Islet of Langerhans (tissue), 1 donor: ENCODE results near the gene CD74.
"Not testable (repeated sequence)": the region's sequence is repeated elsewhere in the genome, so short reads cannot be mapped to it uniquely, and the experiment has no call there.

Source experiments
- FAIRE-seq: peaks from one replicate; lab custom pipeline; 2011; peaks lifted over from hg19 to GRCh38; lab: Jason Lieb, UNC

The CD74 gene

DNA sequence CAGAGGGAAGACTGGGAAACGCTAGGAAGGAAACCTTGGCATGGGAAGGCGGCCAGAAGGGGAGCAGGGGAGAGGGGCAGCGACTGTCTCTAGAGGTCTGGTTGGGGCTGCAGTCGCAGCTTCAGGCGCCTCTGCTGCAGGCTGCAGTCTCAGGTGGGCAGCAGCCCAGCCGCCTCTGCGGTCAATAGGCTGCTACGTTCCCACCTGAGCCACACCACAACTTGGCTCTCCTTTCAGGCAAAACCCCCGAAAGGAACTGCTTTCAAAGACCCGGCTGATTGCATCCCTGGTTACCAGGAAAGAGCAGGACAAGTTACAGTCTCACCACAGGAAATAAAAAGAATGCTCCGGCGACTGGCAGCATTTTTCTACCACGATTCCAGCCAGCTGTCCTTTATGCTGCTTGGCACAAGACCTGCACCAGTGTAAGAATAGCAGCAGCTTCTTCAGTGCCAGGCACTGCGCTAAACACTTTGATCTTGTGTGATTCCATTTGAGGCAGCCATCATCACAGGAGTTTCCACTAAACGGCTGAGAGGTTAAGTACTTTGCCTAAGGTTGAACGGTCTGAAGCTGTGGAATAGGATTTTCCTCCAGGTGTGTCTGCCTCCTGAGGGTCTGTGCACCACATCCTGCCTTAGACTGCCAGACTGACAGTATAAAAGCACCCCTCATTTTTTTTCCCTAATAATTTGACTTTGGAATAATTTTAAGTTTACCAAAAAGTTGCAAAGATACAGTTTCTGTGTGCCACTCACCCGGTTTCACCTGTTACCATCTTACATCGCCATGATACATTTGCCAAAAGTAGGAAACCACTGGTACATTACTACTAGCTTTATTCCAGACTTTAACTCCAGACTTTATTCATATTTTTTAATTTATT is 29.3 kb upstream of the CD74 start:
- FAIRE-seq: no peak

GRCh38 chr5:150440948-150441812 is 28.5 kb upstream of the CD74 start:
- no peak for FAIRE-seq

DNA sequence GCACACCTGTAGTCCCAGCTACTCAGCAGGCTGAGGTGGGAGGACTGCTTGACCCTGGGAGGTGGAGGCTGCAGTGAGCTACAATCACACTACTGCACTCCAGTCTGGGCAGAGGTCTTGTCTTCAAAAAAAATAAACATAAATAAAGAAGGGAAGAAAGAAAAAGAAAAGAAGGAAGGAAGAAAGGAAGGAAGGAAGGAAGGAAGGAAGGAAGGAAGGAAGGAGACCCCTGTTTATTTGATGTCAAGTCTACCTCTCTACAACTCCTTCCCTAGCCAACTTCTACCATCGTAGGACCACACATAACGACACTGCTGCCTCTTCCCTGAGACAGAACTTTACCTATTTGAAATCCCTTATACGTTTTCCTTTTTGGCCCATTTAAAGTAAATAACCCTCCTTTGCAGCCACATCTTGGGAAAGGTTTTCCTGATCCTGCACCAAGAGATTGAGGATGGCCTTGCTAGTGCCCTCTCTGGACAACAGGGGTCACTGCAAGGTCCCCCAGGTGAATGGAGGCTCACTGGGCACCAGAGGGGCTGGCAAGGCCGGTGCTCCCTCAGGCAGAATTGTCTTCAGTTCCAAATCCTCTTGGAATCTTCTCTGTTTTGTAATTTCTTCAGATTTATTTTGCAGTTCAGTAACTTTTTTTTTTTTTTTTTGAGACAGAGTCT is 26.3 kb upstream of the CD74 start:
- FAIRE-seq: no peak

GRCh38 chr5:150436141-150436680 is 23.5 kb upstream of the CD74 start:
- no peak for FAIRE-seq

GRCh38 chr5:150434464-150434863 is 21.8 kb upstream of the CD74 start:
- no peak for FAIRE-seq

DNA sequence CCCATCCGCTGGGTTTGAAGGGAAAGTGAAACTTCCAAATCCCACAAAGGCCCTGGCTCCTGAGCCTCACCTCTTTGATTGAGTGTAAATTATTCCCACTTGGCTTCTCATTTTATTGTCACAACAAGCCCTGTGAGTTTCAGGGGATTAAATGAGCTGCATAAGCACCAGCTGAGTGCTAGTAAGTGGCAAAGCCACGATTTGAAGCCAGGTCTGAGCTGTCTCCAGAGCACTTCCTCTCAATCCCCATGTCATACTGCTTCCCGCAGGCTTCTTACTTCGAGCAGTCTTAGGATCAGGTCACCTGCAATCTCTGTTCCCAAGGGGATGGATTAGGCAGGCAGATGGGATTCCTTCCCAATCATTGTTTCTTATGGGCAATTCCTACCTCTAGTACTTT is 18.9 kb upstream of the CD74 start:
- FAIRE-seq: no peak

GRCh38 chr5:150431048-150431447 is 18.3 kb upstream of the CD74 start:
- no peak for FAIRE-seq

DNA sequence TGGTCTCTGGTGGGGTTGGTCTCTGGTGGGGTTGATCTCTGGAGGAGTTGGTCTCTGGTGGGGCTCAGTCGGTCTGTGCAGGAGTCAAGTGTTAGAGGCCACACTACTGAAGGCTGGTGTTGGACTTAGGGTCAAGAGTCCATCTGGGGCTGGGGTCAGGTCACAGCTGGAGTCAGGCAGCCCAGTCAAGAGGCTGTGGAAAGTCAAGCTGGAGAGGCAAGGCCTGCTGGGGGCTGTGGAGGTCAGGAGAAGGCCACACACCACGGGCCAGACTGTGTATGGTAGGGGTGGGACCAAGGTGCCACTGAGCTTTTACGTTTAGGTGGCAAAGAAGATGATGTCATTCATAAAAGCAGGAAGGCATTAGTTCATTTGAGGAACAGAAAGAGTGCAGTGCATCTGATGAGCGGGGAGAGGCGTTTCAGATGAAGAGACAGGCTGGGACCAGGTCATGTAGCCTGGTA is 16.7 kb upstream of the CD74 start:
- FAIRE-seq: no peak

DNA sequence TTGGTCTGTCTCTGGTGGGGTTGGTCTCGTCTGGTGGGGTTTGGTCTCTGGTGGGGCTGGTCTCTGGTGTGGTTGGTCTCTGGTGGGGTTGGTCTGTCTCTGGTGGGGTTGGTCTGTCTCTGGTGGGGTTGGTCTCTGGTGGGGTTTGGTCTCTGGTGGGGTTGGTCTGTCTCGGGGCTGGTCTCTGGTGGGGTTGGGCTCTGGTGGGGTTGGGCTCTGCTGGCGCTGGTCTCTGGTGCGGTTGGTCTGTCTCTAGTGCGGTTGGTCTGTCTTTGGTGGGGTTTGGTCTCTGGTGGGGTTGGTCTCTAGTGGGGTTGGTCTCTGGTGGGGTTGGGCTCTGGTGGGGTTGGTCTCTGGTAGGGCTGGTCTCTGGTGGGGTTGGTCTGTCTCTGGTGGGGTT is 16.3 kb upstream of the CD74 start:
- no peak for FAIRE-seq

DNA sequence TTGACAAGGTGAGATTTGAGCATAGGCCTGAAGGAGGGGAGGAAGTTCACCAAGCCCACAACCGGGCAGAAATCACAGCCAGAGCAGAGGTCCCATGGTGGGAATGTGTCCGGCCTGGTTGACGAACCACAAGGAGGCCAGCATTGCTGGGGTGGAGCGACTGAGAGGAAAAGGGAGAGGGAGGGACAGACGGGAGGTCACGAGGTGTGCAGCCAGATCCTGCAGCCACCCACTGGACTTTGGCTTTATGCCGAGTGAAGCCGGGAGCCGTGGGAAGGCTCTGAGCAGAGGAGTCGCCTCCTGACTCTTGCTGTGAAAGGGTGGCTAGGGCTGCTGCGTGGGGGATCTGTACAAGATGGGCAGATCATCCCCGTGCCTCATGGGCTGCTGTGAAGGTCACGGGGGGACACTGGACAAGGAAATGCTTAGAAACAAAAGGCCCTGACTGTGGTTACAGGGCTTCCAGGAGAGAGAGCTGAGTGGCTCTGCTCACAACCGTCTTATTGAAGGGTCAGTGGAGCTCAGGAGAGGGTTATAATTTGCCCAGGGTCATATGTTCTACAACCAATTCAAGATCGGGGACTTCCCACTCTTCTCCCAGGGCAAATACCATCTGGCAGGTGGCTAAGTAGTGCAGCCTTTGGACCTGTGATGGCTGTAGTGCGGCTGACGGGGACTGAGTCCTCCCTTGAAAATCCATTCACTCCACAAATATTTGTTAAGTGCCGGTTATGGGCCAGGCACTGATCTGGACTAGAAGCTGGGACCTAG is 15.6 kb upstream of the CD74 start:
- FAIRE-seq: no peak

DNA sequence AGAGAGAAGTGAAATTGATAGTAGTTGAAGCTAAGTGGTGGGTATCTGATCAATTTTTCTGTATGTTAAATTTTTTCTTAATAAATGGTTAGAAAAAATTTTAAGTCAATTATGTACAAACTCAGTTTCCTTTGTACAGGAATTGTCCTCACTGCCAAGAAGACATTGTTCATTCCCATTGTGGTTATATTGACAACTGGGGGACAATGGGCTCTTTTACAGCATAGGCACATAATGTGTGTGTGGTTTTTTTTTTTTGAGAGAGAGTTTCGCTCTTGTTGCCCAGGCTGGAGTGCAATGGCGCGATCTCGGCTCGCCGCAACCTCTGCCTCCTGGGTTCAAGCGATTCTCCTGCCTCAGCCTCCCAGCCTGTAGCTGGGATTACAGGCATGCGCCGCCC is 13.5 kb upstream of the CD74 start:
- not testable (repeated sequence) for FAIRE-seq

GRCh38 chr5:150422758-150423157 is 10.0 kb upstream of the CD74 start:
- no peak for FAIRE-seq

- FAIRE-seq: no peak
Observed at GRCh38 chr5:150422075-150422474, 9.4 kb upstream of the CD74 start.

GRCh38 chr5:150419630-150420270 is 7.0 kb upstream of the CD74 start:
- FAIRE-seq: no peak

- FAIRE-seq: not testable (repeated sequence)
Observed at GRCh38 chr5:150413902-150414790, 1.4 kb upstream of the CD74 start.

GRCh38 chr5:150413176-150413901 is 629 bp upstream of the CD74 start:
- FAIRE-seq: no peak

GRCh38 chr5:150411245-150411979 is 1.3 kb downstream of the CD74 start:
- FAIRE-seq: no peak

DNA sequence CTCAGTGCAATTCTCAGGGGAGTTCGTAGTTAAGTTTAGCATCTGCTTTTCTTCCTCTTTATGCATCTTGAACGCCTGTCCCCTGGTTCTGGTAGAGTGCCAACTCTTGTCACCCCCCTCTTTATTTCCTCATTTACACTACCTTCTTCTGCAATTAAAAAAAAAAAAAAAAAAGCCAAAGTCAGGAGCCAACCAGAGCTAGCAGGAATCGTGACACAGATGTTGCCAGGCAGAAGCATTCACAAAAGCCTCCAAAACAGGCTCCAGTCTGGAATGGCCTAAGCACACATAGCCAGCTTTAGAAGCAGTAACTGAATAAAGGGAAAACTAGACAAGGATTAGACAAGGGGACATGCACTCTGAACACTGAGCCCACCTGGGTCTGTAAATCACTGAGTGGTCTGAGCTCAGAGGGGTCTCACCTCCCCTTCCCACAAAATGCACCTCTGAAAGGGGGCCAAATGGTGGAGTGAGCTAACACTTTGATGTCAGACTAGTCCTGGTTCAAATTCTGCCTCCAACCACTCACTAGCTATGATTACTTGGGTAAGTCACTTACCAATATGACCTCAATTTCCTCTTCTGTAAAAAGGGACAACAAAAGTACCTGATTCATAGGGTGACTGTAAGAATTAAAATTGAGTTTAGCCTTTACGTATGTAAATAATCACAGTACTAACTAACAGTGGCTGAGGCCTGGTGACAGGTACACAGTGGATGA is 2.0 kb downstream of the CD74 start:
- FAIRE-seq: peak; percentile 89
